Calu3 (cell line): ENCODE data around the gene INSIG2. TPM values are rescaled to one million over a fixed set of nuclear protein-coding genes. Genes with fewer than 3 reads are reported as not detected.

Source experiments
- BruUV-seq: library from RNA; stranded (reverse); fragments of 400-500 nt; replicated peaks from 2 replicates; lab custom pipeline; 2021; lab: Mats Ljungman, UMichigan
- CTCF ChIA-PET: fragments of 300-600 bp; sonication (Branson Sonifier 250); formaldehyde crosslinking; loops from one replicate; lab custom pipeline; 2022; ENCODE audit warnings: antibody characterized with exemption; lab: Charles Lee
- DNase-seq: peaks from one replicate; pipeline ENCODE4 v3.0.0; 2022
- H3K27ac Mint-ChIP-seq: one replicate; pipeline ENCODE4 v1.8.0; 2022; ENCODE audit warnings: mixed read lengths; ENCODE audit not compliant: unreplicated experiment
- H3K27me3 Mint-ChIP-seq: one replicate; pipeline ENCODE4 v1.8.0; 2022; ENCODE audit warnings: mixed read lengths; ENCODE audit not compliant: unreplicated experiment
- H3K36me3 Mint-ChIP-seq: one replicate; pipeline ENCODE4 v1.8.0; 2022; ENCODE audit warnings: mild to moderate bottlenecking, moderate library complexity, mixed read lengths; ENCODE audit not compliant: insufficient read depth, unreplicated experiment
- H3K4me1 Mint-ChIP-seq: one replicate; pipeline ENCODE4 v1.8.0; 2022; ENCODE audit warnings: mild to moderate bottlenecking, low read depth, mixed read lengths; ENCODE audit not compliant: unreplicated experiment
- H3K4me3 Mint-ChIP-seq: one replicate; pipeline ENCODE4 v1.8.0; 2022; ENCODE audit warnings: mild to moderate bottlenecking, low read depth, moderate library complexity, mixed read lengths; ENCODE audit not compliant: unreplicated experiment
- H3K9me3 Mint-ChIP-seq: one replicate; pipeline ENCODE4 v1.8.0; 2022; ENCODE audit warnings: low read depth, mixed read lengths; ENCODE audit not compliant: unreplicated experiment
- CTCF ChIP-seq: fragments of 200-600 bp; IDR thresholded peaks from one replicate; pipeline ENCODE4 v1.8.0; 2022; ENCODE audit warnings: antibody characterized with exemption; ENCODE audit not compliant: unreplicated experiment
- intact Hi-C: fragments of 100-400 bp; cut with micrococcal nuclease; formaldehyde crosslinking; loops from one replicate; pipeline ENCODE4 v1.10.0; 2022; ENCODE audit not compliant: unreplicated experiment
- total RNA-seq: library from RNA; stranded (reverse); gene quantifications from 2 replicates; pipeline ENCODE4 v1.2.3, GENCODE V29; 2022

Gene INSIG2
- total RNA-seq, 1 experiment from 2014 or later: 67.1 TPM

- intact Hi-C loops: no loop called here
- DNase-seq: no peak
- no peak for TF ChIP-seq CTCF
- CTCF ChIA-PET: no interaction called here
- H3K36me3 Mint-ChIP-seq: no peaks in the 10 kb centered on the region
- peaks cover 27% of the 10 kb centered on the region for H3K4me1 Mint-ChIP-seq
- BruUV-seq: no TSS peak
- no peak overlapping the region for H3K4me3 Mint-ChIP-seq
- no peak overlapping the region for H3K27ac Mint-ChIP-seq
- H3K27me3 Mint-ChIP-seq: no peaks in the 10 kb centered on the region
- no peaks in the 10 kb centered on the region for H3K9me3 Mint-ChIP-seq
Observed at GRCh38 chr2:118055512-118056164, 32.6 kb upstream of the INSIG2 start.

GRCh38 chr2:118056165-118056534 is 32.1 kb upstream of the INSIG2 start:
- CTCF ChIA-PET: no interaction called here
- DNase-seq: no peak
- H3K36me3 Mint-ChIP-seq: no peaks in the 10 kb centered on the region

GRCh38 chr2:118056801-118057200 is 31.5 kb upstream of the INSIG2 start:
- Mint-ChIP-seq H3K4me3 (no peak overlapping the region), H3K9me3 (no peaks in the 10 kb centered on the region), H3K36me3 (no peaks in the 10 kb centered on the region), H3K27ac (no peak overlapping the region), H3K27me3 (no peaks in the 10 kb centered on the region), H3K4me1 (peaks cover 31% of the 10 kb centered on the region)
- TF ChIP-seq CTCF: no peak
- no TSS peak for BruUV-seq
- no peak for DNase-seq
- intact Hi-C loops: no loop called here
- CTCF ChIA-PET: no interaction called here

More at GRCh38 chr2:118056165-118056534, 32.1 kb upstream of the INSIG2 start:
- Mint-ChIP-seq H3K27me3 (no peaks in the 10 kb centered on the region), H3K4me3 (no peak overlapping the region), H3K4me1 (peaks cover 25% of the 10 kb centered on the region), H3K9me3 (no peaks in the 10 kb centered on the region), H3K27ac (no peak overlapping the region)
- TF ChIP-seq CTCF: no peak
- no TSS peak for BruUV-seq
- intact Hi-C loops: no loop called here

GRCh38 chr2:118058951-118059350 is 29.3 kb upstream of the INSIG2 start:
- no TSS peak for BruUV-seq
- intact Hi-C loops: no loop called here
- no peak overlapping the region for H3K27ac Mint-ChIP-seq
- CTCF ChIA-PET: interaction anchor here (1.3 kb wide), 2 partner anchors 12 to 20 kb away, joined by 4 to 7 read pairs; no protein-coding TSS in a partner anchor
- no peaks in the 10 kb centered on the region for H3K27me3 Mint-ChIP-seq
- no peak overlapping the region for H3K4me3 Mint-ChIP-seq
- TF ChIP-seq CTCF: no peak
- no peaks in the 10 kb centered on the region for H3K36me3 Mint-ChIP-seq
- peaks cover 43% of the 10 kb centered on the region for H3K4me1 Mint-ChIP-seq
- H3K9me3 Mint-ChIP-seq: no peaks in the 10 kb centered on the region
- DNase-seq: no peak
